ENCODE measurements around the gene ERC2.

ERC2 gene

GRCh38 chr3:55690177-55690576 is 778.1 kb downstream of the ERC2 start:
- DNase-seq = no peak

- no peak for DNase-seq
Measured at GRCh38 chr3:55688154-55688553, 780.1 kb downstream of the ERC2 start.

- no peak for DNase-seq
Measured at GRCh38 chr3:55687526-55687925, 780.7 kb downstream of the ERC2 start.

- DNase-seq = no peak
Measured at GRCh38 chr3:55686426-55687254, 781.6 kb downstream of the ERC2 start.

GRCh38 chr3:55683666-55684270 is 784.5 kb downstream of the ERC2 start:
- DNase-seq = no peak

GRCh38 chr3:55682461-55682860 is 785.8 kb downstream of the ERC2 start:
- DNase-seq = no peak

- no peak for DNase-seq
Measured at GRCh38 chr3:55678546-55679216, 789.6 kb downstream of the ERC2 start.

GRCh38 chr3:55676643-55677042 is 791.6 kb downstream of the ERC2 start:
- DNase-seq = no peak

- DNase-seq = no peak
Measured at GRCh38 chr3:55675478-55675877, 792.8 kb downstream of the ERC2 start.

- no peak for DNase-seq
Measured at GRCh38 chr3:55673764-55674163, 794.5 kb downstream of the ERC2 start.

- no peak for DNase-seq
Measured at GRCh38 chr3:55669133-55669532, 799.1 kb downstream of the ERC2 start.

- no peak for DNase-seq
Measured at GRCh38 chr3:55668359-55668758, 799.9 kb downstream of the ERC2 start.

GRCh38 chr3:55664387-55664786 is 803.9 kb downstream of the ERC2 start:
- DNase-seq = no peak

- DNase-seq = no peak
Measured at GRCh38 chr3:55662683-55663082, 805.6 kb downstream of the ERC2 start.

- no peak for DNase-seq
Measured at GRCh38 chr3:55661571-55661970, 806.7 kb downstream of the ERC2 start.

- DNase-seq = no peak
Measured at GRCh38 chr3:55661141-55661540, 807.1 kb downstream of the ERC2 start.

- no peak for DNase-seq
Measured at GRCh38 chr3:55660642-55661041, 807.6 kb downstream of the ERC2 start.

- DNase-seq = no peak
Measured at GRCh38 chr3:55659701-55660100, 808.6 kb downstream of the ERC2 start.

GRCh38 chr3:55658690-55659562 is 809.3 kb downstream of the ERC2 start:
- no peak for DNase-seq

GRCh38 chr3:55658270-55658669 is 810.0 kb downstream of the ERC2 start:
- DNase-seq = no peak

- DNase-seq = no peak
Measured at GRCh38 chr3:55655544-55655943, 812.7 kb downstream of the ERC2 start.

- DNase-seq = no peak
Measured at GRCh38 chr3:55654123-55654760, 814.0 kb downstream of the ERC2 start.

GRCh38 chr3:55651011-55651410 is 817.3 kb downstream of the ERC2 start:
- no peak for DNase-seq

All from hematopoietic multipotent progenitor cell treated with erythropoietin and hydrocortisone succinate and interleukin-3 and kit ligand, for 6 days (in vitro differentiated cells).